Astrocyte of the spinal cord (primary cell): ENCODE measurements around the gene KIF26A.
A peak's percentile ranks its signal among the peaks of the same experiment; 100 is the strongest.

Source experiments
- DNase-seq: peaks from one replicate; pipeline ENCODE4 v3.0.0; 2011; ENCODE audit warnings: low read depth, low spot score
- H3K4me3 ChIP-seq: 2 replicates; pipeline ENCODE4 v1.5.1; 2011; ENCODE audit warnings: low read depth, mild to moderate bottlenecking, low read length, moderate library complexity
- CTCF ChIP-seq: IDR thresholded peaks from 2 replicates; pipeline ENCODE4 v1.5.1; 2012; ENCODE audit warnings: low read depth, mild to moderate bottlenecking, low read length, inconsistent platforms
- in situ Hi-C: cut with HindIII; loops from 2 replicates; pipeline ENCODE4 v1.10.0; 2017; ENCODE audit warnings: low sequenced_read_pairs

KIF26A gene

DNA sequence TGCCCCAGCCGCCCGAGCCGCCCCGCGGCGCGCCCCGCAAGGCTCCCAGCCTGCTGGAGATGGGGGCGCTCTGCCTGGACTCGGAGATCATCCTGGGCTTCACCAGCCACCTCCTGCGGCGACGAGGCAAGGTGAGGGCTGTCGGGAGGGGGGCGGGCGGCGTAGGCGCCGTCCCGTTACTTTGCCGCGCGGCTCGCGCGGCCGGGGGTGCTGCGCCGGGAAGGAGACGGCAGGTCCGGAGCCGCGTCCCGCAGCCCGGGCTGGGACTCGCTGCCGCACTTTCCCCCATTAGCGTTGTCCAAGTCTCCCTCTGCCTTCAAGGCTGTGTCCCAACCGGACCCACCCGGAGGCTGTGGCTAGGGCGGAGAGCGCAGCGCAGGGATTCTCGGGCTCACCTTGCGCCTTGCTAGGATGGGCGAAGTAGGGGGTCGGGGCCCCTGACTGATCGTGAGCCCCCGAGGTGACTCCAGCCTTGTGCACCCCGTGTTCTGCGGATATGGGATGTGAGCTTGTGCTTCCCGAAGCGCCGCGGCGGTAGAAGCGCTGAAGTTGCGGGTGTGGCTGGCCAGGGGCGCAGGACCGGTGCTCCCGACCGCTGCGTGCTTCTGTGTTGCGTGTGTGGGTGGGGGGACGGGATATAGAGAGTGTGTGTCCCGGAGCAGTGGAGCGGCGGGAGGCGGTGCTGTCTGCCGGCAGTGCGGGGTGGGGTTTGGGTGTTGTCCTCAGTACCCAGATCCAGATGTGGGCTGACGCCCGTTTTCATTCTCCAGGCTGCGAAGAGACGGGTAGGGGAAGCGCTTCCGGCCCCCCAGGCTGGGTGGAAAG, 1.7 kb upstream of the KIF26A start:
- DNase-seq, result no peak
- TF ChIP-seq CTCF, result no peak
- in situ Hi-C loops, result no loop called here
- no peak overlapping the region for H3K4me3 ChIP-seq

- in situ Hi-C loops, result no loop called here
- TF ChIP-seq CTCF, result peak; percentile 60
- H3K4me3 ChIP-seq, result no peak overlapping the region
- DNase-seq, result no peak
Measured at GRCh38 chr14:104137297-104138097, 890 bp upstream of the KIF26A start.

DNA sequence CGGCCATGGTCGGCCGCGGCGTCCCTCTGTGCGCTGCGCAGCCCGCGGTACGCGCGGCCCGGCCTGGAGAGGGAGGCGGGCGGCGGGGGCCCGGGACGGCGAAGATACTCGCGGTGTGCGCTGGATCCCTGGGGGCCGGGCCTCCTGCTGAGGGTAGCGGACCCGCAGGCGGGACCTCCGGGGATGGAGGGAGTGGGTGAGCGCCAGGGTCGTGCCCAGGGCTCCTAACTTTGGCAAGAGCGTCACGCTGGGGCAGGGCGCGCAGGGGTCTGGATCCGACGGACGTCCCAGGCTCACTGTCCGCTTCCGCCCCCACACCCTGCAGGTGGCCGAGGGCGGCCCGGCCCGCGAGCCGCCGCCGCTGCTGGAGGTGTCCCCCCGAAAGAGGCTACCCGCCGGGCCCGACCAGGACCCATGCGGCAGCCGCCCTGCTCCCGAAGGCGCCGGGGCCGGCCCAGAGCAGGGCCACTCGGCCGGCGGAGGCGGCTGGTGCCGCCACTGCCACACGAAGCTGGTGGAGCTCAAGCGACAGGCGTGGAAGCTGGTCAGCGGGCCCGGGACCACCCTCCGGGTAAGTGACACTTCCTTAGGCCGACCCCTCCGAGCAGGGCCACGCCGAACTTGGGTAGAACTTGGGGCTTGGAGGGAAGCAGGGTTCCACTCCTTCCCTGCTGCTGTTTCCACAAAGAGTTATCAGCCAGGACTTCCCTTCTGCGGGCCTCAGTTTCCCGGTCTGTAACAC, 502 bp downstream of the KIF26A start:
- H3K4me3 ChIP-seq, result peak overlapping the region; percentile 5
- no peak for DNase-seq
- TF ChIP-seq CTCF, result no peak
- in situ Hi-C loops, result no loop called here

- no peak overlapping the region for H3K4me3 ChIP-seq
- in situ Hi-C loops, result no loop called here
Measured at GRCh38 chr14:104139460-104140212, 1.2 kb downstream of the KIF26A start.

DNA sequence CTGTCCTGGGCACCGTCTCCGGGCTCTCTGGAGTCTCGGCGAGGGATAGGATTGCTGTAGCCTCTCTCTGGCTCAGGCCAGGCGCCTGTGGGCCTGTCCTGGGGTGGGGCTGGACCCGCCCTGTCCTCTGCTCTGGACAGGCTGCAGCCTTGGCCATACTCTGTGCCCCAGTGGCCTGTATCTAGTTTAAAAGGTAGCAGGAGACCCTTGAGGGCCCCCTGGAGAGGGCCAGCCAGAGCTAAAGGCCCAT, 1.8 kb downstream of the KIF26A start:
- in situ Hi-C loops, result no loop called here
- H3K4me3 ChIP-seq, result no peak overlapping the region
- DNase-seq, result no peak
- TF ChIP-seq CTCF, result no peak

More at GRCh38 chr14:104139460-104140212, 1.2 kb downstream of the KIF26A start:
- no peak for DNase-seq
- no peak for TF ChIP-seq CTCF
